ENCODE measurements around the gene RHOG.

Gene RHOG

DNA sequence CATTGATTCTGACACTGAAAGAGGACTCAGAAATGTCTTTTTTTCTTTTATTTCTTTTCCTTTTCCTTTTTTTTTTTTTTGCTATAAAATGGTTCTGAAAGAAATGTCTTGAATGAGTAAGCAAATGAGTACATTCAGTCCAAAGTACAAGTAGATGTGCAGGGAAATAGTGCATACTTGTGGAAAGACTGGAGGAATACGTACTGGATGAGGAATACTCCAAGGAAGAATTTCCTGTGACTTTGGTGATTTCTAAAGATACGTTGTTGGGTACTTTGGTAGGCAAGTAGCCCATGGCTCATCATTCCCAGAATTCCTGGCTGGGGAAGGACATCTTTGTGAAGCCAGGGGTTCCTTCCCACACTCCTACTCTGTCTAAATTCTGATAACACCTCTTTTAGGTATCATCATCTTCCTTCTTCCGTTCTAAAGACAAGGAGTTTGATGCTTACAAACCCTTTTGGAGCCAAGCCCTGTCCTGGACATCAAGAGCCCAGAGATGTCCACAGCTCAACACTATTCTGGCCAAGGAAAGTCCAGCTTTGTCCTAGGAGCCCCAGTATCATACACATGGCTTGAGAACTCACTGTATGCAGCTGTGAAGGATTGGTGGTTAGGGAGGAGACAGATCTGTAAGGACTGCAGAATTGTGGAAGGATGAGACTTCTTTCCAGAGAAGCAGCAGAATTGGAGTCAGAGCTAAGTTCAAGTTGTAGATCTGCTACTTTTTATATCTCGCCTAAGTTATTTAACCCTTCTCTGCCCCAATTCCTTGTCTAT is 38.6 kb downstream of the RHOG start:
- TF ChIP-seq, protein P1, sequence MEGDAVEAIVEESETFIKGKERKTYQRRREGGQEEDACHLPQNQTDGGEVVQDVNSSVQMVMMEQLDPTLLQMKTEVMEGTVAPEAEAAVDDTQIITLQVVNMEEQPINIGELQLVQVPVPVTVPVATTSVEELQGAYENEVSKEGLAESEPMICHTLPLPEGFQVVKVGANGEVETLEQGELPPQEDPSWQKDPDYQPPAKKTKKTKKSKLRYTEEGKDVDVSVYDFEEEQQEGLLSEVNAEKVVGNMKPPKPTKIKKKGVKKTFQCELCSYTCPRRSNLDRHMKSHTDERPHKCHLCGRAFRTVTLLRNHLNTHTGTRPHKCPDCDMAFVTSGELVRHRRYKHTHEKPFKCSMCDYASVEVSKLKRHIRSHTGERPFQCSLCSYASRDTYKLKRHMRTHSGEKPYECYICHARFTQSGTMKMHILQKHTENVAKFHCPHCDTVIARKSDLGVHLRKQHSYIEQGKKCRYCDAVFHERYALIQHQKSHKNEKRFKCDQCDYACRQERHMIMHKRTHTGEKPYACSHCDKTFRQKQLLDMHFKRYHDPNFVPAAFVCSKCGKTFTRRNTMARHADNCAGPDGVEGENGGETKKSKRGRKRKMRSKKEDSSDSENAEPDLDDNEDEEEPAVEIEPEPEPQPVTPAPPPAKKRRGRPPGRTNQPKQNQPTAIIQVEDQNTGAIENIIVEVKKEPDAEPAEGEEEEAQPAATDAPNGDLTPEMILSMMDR (IDR thresholded peaks at IDR 0.05; ENCODE audit: low read depth, low read length) = no peak
- DNase-seq (ENCODE audit: low read depth, low spot score) = no peak
- no peak overlapping the region for H3K4me3 ChIP-seq (ENCODE audit: low read depth, low read length)
- in situ Hi-C loops (cut with HindIII; ENCODE audit: low sequenced_read_pairs) = no loop called here

DNA sequence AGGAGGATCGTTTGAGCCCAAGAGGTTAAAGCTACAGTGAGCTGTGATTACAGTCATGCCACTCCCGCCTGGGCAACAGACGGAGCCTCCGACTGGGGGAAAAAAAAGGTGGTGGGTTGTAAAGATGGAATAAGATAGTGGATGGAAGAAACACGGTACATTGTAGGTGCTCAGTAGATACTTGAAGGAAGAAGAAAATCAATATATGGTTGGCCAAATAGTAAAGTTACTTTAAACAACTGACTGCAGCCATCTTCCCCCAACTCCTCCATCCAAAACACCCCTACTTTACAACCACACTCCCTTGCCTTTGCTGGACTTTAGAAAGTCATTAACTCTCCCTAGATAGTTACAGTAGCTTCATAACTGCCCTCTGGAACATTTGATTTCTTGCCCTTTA is 40.9 kb downstream of the RHOG start:
- H3K4me3 ChIP-seq (ENCODE audit: low read depth, low read length) = no peak overlapping the region
- TF ChIP-seq, protein P1 (IDR thresholded peaks at IDR 0.05; ENCODE audit: low read depth, low read length) = no peak
- in situ Hi-C loops (cut with HindIII; ENCODE audit: low sequenced_read_pairs) = no loop called here
- DNase-seq (ENCODE audit: low read depth, low spot score) = no peak

DNA sequence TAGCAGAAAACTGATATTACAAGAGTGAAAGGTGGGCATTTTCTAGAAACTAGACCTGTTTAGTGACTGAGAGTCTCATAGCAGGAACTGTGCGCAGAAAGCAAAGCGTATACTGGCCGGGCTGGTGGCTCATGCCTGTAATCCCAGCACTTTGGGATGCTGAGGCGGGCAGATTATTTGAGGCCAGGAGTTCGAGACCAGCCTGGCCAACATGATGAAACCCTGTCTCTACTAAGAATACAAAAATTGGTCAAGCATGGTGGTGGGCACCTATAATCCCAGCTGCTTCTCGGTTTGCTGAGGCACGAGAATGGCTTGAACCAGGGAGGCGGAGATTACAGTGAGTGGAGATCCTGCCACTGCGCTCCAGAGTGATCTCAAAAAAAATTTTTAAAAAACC is 41.6 kb downstream of the RHOG start:
- in situ Hi-C loops (cut with HindIII; ENCODE audit: low sequenced_read_pairs) = no loop called here
- TF ChIP-seq, protein P1 (IDR thresholded peaks at IDR 0.05; ENCODE audit: low read depth, low read length) = no peak
- no peak for DNase-seq (ENCODE audit: low read depth, low spot score)

DNA sequence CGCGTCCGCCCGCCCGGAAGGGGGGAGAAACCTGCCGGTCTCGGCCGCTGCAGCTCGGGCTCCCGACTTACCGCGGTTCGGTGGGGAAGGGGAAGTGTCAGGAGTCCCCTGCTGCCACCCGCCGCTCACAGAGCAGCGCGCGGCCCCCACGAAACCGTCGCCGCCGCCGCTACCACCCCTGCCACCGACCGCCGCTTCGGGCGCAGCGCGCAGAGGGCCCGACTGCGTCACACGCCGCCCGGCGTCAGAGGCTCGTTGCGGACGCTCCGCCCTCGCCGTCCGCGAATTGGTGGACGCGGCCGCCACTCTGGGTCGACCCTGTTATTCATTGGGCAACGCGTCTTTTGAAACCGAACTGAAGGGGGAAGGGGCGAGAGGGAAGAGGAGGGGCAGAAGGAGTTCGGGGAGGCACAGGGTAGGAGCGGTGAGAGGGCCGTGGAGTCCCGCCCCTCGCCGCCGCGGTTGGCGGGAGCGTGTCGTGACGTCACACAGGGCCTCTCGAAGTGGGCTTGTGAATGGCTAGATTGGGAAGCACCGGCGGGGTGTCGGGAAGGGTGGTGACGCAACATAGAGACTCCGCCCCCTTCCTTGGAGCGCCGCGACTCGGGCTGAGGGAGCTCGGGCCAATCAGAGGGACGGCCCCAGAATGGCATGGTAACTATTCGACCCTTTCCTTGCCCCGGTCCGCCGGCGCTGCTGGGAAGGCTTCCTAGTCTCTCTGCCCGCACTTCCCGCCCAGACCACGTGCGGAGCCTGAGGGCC is 43.2 kb downstream of the RHOG start, which contains the start of gene NUP98:
Gene NUP98, minus strand, starts transcription at position 226 of the 762 bp plus-strand sequence. CDS start 15,437 bp downstream, outside the sequence.
- in situ Hi-C loops (cut with HindIII; ENCODE audit: low sequenced_read_pairs) = no loop called here
- H3K4me3 ChIP-seq (ENCODE audit: low read depth, low read length) = peak within 1 kb of the TSS; percentile 97
- TF ChIP-seq, protein P1 (IDR thresholded peaks at IDR 0.05; ENCODE audit: low read depth, low read length) = no peak
- DNase-seq (ENCODE audit: low read depth, low spot score) = peak; percentile 100

More for the DNA sequence above, 41.6 kb downstream of the RHOG start:
- H3K4me3 ChIP-seq (ENCODE audit: low read depth, low read length) = no peak overlapping the region

DNA sequence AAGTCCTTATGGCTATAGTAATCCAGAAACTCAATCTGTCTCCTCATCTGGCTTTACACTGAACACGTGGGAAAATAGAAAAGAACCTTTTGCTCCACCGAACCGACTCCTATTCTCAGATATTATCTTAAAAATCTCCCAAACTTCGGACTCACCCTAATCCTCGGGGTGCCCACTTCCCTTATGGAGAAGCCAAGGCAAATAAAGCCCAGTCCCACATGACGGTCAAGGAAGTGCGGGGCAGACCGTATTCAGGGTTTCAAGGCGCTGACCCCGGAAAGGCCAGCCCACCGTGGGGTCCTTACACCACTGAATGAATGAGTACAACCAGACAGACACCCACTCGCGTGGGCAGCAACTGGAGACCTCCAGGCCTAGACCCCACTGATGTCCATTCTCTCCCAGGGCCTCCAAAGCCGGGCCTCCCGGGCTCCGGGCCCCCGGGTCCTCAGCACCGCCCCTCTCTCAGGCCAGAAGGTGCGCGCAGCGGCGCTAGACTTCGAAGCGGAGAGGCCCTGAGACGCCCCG is 43.9 kb downstream of the RHOG start:
- DNase-seq (ENCODE audit: low read depth, low spot score) = no peak
- peak overlapping the region; percentile 97 for H3K4me3 ChIP-seq (ENCODE audit: low read depth, low read length)
- in situ Hi-C loops (cut with HindIII; ENCODE audit: low sequenced_read_pairs) = no loop called here
- TF ChIP-seq, protein P1 (IDR thresholded peaks at IDR 0.05; ENCODE audit: low read depth, low read length) = no peak

DNA sequence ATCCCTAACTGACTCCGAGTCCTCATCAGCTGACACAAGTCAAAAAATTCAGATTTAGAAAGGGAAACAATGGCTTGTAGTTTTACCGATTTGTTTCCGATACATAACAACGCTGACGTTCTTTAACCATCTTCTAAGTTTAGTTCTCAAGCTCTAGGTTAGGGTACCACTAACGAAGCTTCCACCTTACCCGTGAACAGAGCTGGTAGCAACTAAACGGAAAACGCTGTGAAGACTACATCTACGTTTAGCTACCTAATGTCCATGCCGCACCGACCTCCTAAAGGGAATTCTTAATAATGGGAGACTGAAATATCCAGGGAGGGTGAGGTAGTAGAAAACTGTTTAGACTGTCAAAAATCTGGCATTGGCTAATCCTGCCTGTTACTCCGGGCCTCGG is 44.4 kb downstream of the RHOG start:
- TF ChIP-seq, protein P1 (IDR thresholded peaks at IDR 0.05; ENCODE audit: low read depth, low read length) = no peak
- H3K4me3 ChIP-seq (ENCODE audit: low read depth, low read length) = peak overlapping the region; percentile 97
- in situ Hi-C loops (cut with HindIII; ENCODE audit: low sequenced_read_pairs) = no loop called here
- no peak for DNase-seq (ENCODE audit: low read depth, low spot score)

Measured in astrocyte of the spinal cord (primary cell).